Kidney epithelial cell (primary cell): ENCODE measurements around the gene MYH10. TPM values are rescaled to one million over a fixed set of nuclear protein-coding genes. Genes with fewer than 3 reads are reported as not detected.

Experiments
- DNase-seq: peaks from one replicate; pipeline ENCODE4 v3.0.0-alpha.2; 2010; ENCODE audit warnings: low read depth
- H3K27me3 ChIP-seq: 2 replicates; pipeline ENCODE4 v1.6.0; 2011; ENCODE audit warnings: low read length; ENCODE audit not compliant: control insufficient read depth, insufficient read depth
- H3K36me3 ChIP-seq: 2 replicates; pipeline ENCODE4 v1.5.1; 2011; ENCODE audit warnings: low read length; ENCODE audit not compliant: control insufficient read depth, insufficient read depth
- H3K4me3 ChIP-seq: 2 replicates; pipeline ENCODE4 v1.5.1; 2011; ENCODE audit warnings: low read depth, mild to moderate bottlenecking, control low read depth, low read length
- total RNA-seq: library from RNA; depleted of rRNA; stranded (reverse); fragments of >200 nt; gene quantifications from 2 replicates; pipeline ENCODE4 v1.2.3, GENCODE V29; 2015
- TF ChIP-seq, protein P1 (sequence below): IDR thresholded peaks from 2 replicates; pipeline ENCODE4 v1.5.1; 2011; ENCODE audit warnings: mild to moderate bottlenecking, moderate library complexity, low read length, control low read depth, inconsistent platforms; ENCODE audit not compliant: insufficient read depth, poor library complexity, severe bottlenecking

The MYH10 gene
- total RNA-seq, 1 donor from 2014 or later, result 90.5 TPM

DNA sequence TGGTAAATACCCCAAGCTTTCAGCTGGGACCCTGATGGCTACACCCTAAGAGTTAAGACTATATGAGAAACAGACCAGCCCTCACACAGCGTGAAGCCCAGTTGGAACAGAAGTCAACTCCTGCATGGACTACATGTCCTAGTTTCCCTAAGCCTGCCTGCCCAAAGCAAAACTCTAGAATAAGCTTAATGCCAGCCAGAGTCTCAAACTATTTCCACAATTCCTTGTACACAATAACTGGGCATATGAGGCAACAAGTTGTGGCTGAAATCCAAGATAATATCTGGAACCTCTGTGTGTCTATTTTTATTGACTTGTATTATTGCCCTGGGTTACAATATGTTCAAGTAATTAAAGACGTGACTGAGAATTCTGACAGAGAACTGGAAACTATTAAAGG, 19.4 kb downstream of the MYH10 start:
- Histone ChIP-seq H3K36me3 (no peaks in the 10 kb centered on the region), H3K4me3 (no peak overlapping the region)
- no peak for DNase-seq

GRCh38 chr17:8610558-8610957, 20.0 kb downstream of the MYH10 start:
- Histone ChIP-seq H3K4me3 (no peak overlapping the region), H3K27me3 (no peaks in the 10 kb centered on the region), H3K36me3 (no peaks in the 10 kb centered on the region)
- no peak for DNase-seq
- TF ChIP-seq, protein P1, sequence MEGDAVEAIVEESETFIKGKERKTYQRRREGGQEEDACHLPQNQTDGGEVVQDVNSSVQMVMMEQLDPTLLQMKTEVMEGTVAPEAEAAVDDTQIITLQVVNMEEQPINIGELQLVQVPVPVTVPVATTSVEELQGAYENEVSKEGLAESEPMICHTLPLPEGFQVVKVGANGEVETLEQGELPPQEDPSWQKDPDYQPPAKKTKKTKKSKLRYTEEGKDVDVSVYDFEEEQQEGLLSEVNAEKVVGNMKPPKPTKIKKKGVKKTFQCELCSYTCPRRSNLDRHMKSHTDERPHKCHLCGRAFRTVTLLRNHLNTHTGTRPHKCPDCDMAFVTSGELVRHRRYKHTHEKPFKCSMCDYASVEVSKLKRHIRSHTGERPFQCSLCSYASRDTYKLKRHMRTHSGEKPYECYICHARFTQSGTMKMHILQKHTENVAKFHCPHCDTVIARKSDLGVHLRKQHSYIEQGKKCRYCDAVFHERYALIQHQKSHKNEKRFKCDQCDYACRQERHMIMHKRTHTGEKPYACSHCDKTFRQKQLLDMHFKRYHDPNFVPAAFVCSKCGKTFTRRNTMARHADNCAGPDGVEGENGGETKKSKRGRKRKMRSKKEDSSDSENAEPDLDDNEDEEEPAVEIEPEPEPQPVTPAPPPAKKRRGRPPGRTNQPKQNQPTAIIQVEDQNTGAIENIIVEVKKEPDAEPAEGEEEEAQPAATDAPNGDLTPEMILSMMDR, result no peak

More for the DNA sequence above, 19.4 kb downstream of the MYH10 start:
- TF ChIP-seq, protein P1, result no peak
- no peaks in the 10 kb centered on the region for H3K27me3 ChIP-seq

- TF ChIP-seq, protein P1, result no peak
- DNase-seq, result no peak
- H3K4me3 ChIP-seq, result no peak overlapping the region
- H3K27me3 ChIP-seq, result no peaks in the 10 kb centered on the region
- H3K36me3 ChIP-seq, result no peaks in the 10 kb centered on the region
Measured at GRCh38 chr17:8609910-8610309, 20.6 kb downstream of the MYH10 start.

GRCh38 chr17:8608001-8608400, 22.5 kb downstream of the MYH10 start:
- TF ChIP-seq, protein P1, result no peak
- DNase-seq, result no peak
- Histone ChIP-seq H3K36me3 (no peaks in the 10 kb centered on the region), H3K4me3 (no peak overlapping the region), H3K27me3 (no peaks in the 10 kb centered on the region)

GRCh38 chr17:8606401-8606800, 24.1 kb downstream of the MYH10 start:
- Histone ChIP-seq H3K36me3 (no peaks in the 10 kb centered on the region), H3K27me3 (no peaks in the 10 kb centered on the region), H3K4me3 (no peak overlapping the region)
- TF ChIP-seq, protein P1, result no peak
- DNase-seq, result no peak

GRCh38 chr17:8602679-8603078, 27.8 kb downstream of the MYH10 start:
- H3K4me3 ChIP-seq, result no peak overlapping the region
- no peaks in the 10 kb centered on the region for H3K27me3 ChIP-seq
- DNase-seq, result no peak
- no peaks in the 10 kb centered on the region for H3K36me3 ChIP-seq
- TF ChIP-seq, protein P1, result no peak
